Ovary (tissue), 3 donors: ENCODE results near the gene IFI6.

Experiments
- POLR2A ChIP-seq: fragments of 450-650 bp; IDR thresholded peaks from one replicate; pipeline ENCODE4 v1.6.1; 2017; ENCODE audit warnings: antibody characterized with exemption, mild to moderate bottlenecking, moderate library complexity
- TF ChIP-seq, protein P1 (sequence below), 3 donors: fragments of 450-650 bp in 2 of 3; fragments of 200-600 bp in 1 of 3; IDR thresholded peaks; one replicate each; pipeline versions ENCODE4 v1.5.1 to v1.8.0; 2016 to 2022; ENCODE audit warnings: antibody characterized with exemption in 3 of 3, mild to moderate bottlenecking in 1 of 3
- donor health status: DM: no; HTN: no; CAD: no.

DNA sequence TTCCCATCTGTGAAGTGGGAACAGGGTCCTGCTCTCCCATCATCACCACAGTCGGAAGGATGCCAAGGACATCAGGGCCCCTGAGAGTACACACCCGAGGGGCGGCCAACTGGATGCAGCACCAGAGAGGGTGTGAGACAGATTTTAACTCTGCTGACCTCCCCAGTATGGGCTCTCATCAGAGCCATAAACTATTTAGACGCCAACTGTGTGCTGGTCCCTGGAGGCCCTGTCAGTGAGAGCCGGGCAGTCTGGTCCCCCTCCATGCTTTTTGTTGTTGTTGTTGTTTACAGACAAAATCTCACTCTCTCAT lies 38.7 kb downstream of the IFI6 start:
- TF ChIP-seq, protein P1, sequence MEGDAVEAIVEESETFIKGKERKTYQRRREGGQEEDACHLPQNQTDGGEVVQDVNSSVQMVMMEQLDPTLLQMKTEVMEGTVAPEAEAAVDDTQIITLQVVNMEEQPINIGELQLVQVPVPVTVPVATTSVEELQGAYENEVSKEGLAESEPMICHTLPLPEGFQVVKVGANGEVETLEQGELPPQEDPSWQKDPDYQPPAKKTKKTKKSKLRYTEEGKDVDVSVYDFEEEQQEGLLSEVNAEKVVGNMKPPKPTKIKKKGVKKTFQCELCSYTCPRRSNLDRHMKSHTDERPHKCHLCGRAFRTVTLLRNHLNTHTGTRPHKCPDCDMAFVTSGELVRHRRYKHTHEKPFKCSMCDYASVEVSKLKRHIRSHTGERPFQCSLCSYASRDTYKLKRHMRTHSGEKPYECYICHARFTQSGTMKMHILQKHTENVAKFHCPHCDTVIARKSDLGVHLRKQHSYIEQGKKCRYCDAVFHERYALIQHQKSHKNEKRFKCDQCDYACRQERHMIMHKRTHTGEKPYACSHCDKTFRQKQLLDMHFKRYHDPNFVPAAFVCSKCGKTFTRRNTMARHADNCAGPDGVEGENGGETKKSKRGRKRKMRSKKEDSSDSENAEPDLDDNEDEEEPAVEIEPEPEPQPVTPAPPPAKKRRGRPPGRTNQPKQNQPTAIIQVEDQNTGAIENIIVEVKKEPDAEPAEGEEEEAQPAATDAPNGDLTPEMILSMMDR (IDR thresholded peaks at IDR 0.05) = no peak
- TF ChIP-seq POLR2A = no peak
